ENCODE measurements around the gene FBXW11. TPM values are rescaled to one million over a fixed set of nuclear protein-coding genes. Genes with fewer than 3 reads are reported as not detected.

The FBXW11 gene
- total RNA-seq, 1 experiment from 2014 or later: 85.3 TPM

GRCh38 chr5:171906703-171907590 is 99.5 kb downstream of the FBXW11 start:
- Histone ChIP-seq H3K4me1 (ENCODE audit: insufficient read depth, low read length) (no peaks in the 10 kb centered on the region; the same call in 1 of the 2 replicates), H3K79me2 (ENCODE audit: insufficient read depth, low read length) (peaks cover 18% of the 10 kb centered on the region; the same call in 1 of the 2 replicates), H3K4me2 (ENCODE audit: insufficient read depth, insufficient read length, low read length) (no peak overlapping the region), H2AK5ac (ENCODE audit: insufficient read length, low read length) (no peak overlapping the region), H2BK20ac (ENCODE audit: low read depth, low read length, poor library complexity, severe bottlenecking) (no peak overlapping the region), H3K4ac (ENCODE audit: low read depth, low read length) (no peak overlapping the region), H3K23me2 (ENCODE audit: insufficient read length, low read depth, low read length, poor library complexity, severe bottlenecking) (no peaks in the 10 kb centered on the region), H2AFZ (ENCODE audit: low read length) (no peak overlapping the region), H3K56ac (ENCODE audit: insufficient read length, low read depth, low read length) (no peak overlapping the region), H3K23ac (ENCODE audit: insufficient read length, low read depth, low read length) (no peak overlapping the region), H3K79me1 (ENCODE audit: insufficient read depth, low read depth, low read length, poor library complexity, severe bottlenecking) (peaks cover 11% of the 10 kb centered on the region), H3T11ph (ENCODE audit: low read length) (no peak overlapping the region), H3K9ac (ENCODE audit: extremely low read depth, insufficient read length, low read length) (no peak overlapping the region), H3K18ac (ENCODE audit: insufficient read length, low read depth, low read length) (no peak overlapping the region), H2BK15ac (ENCODE audit: low read depth, low read length) (no peak overlapping the region), H3K27ac (ENCODE audit: insufficient read length, low read depth, low read length) (no peak overlapping the region), H3K14ac (ENCODE audit: insufficient read depth, low read length) (no peak overlapping the region), H2BK120ac (ENCODE audit: low read depth, low read length, poor library complexity, severe bottlenecking) (no peak overlapping the region), H4K91ac (ENCODE audit: insufficient read length, low read depth, low read length) (no peak overlapping the region), H4K8ac (replicated peaks; ENCODE audit: insufficient read length, low read depth, low read length) (no peak overlapping the region), H2BK12ac (ENCODE audit: insufficient read length, low read depth, low read length) (no peak overlapping the region), H4K20me1 (ENCODE audit: control insufficient read depth, insufficient read depth, insufficient read length) (no peaks in the 10 kb centered on the region), H2BK5ac (ENCODE audit: insufficient read length, low read length) (no peak overlapping the region), H3K27me3 (ENCODE audit: insufficient read depth, low read length) (no peaks in the 10 kb centered on the region), H3K9me3 (ENCODE audit: control insufficient read depth, low read depth, low read length) (no peaks in the 10 kb centered on the region), H4K5ac (ENCODE audit: insufficient read length, low read depth, low read length) (no peak overlapping the region)
- TF ChIP-seq CTCF (conservative IDR thresholded peaks at IDR 0.05): no peak
- Mint-ChIP-seq H3K4me1 (peaks cover 23 to 31% of the 10 kb centered on the region in 2 experiments), H3K27me3 (ENCODE audit: low read depth) (no peaks in the 10 kb centered on the region), H3K27ac (no peak overlapping the region), H3K36me3 (ENCODE audit: insufficient read depth in 1 of 3, low read depth in 3 of 3) (peaks cover 0 to 13% (median 12%) of the 10 kb centered on the region in 3 experiments; a peak in 6 of 7 replicates), H3K4me3 (no peak overlapping the region), H3K9me3 (no peaks in the 10 kb centered on the region)
- no CpG with 5 or more reads among the region's 7 CpGs for WGBS (ENCODE audit: extremely low coverage, insufficient read length, low lambda C conversion rate)
- DNase-seq: no peak
